Fibroblast of skin of abdomen (primary cell): ENCODE data around the gene BCL2.
A peak's percentile ranks its signal among the peaks of the same experiment; 100 is the strongest.
"Not testable (repeated sequence)": the region's sequence is repeated elsewhere in the genome, so short reads cannot be mapped to it uniquely, and the experiment has no call there.

ENCODE experiments used
- DNase-seq: peaks from one replicate; pipeline ENCODE4 v3.0.0-alpha.2; 2013

BCL2 gene

GRCh38 chr18:63257453-63257852 lies 62.1 kb downstream of the BCL2 start:
- no peak for DNase-seq

GRCh38 chr18:63255435-63255834 lies 64.1 kb downstream of the BCL2 start:
- no peak for DNase-seq

- DNase-seq: no peak
Measured at GRCh38 chr18:63254716-63255399, 64.7 kb downstream of the BCL2 start.

- DNase-seq: peak; percentile 58
Measured at GRCh38 chr18:63253428-63254372, 65.9 kb downstream of the BCL2 start.

- no peak for DNase-seq
Measured at GRCh38 chr18:63253014-63253413, 66.6 kb downstream of the BCL2 start.

GRCh38 chr18:63249771-63250170 lies 69.8 kb downstream of the BCL2 start:
- no peak for DNase-seq

GRCh38 chr18:63247926-63248325 lies 71.6 kb downstream of the BCL2 start:
- no peak for DNase-seq

- DNase-seq: no peak
Measured at GRCh38 chr18:63247506-63247905, 72.1 kb downstream of the BCL2 start.

GRCh38 chr18:63245600-63245999 lies 74.0 kb downstream of the BCL2 start:
- no peak for DNase-seq

- DNase-seq: no peak
Measured at GRCh38 chr18:63244607-63245006, 75.0 kb downstream of the BCL2 start.

- no peak for DNase-seq
Measured at GRCh38 chr18:63241760-63242159, 77.8 kb downstream of the BCL2 start.

GRCh38 chr18:63241317-63241712 lies 78.3 kb downstream of the BCL2 start:
- DNase-seq: no peak

- DNase-seq: no peak
Measured at GRCh38 chr18:63240531-63241316, 78.8 kb downstream of the BCL2 start.

GRCh38 chr18:63238693-63239075 lies 80.9 kb downstream of the BCL2 start:
- DNase-seq: no peak

GRCh38 chr18:63237881-63238692 lies 81.5 kb downstream of the BCL2 start:
- peak; percentile 86 for DNase-seq

GRCh38 chr18:63236921-63237846 lies 82.4 kb downstream of the BCL2 start:
- no peak for DNase-seq

- no peak for DNase-seq
Measured at GRCh38 chr18:63236406-63236805, 83.2 kb downstream of the BCL2 start.

- not testable (repeated sequence) for DNase-seq
Measured at GRCh38 chr18:63235920-63236319, 83.6 kb downstream of the BCL2 start.

- no peak for DNase-seq
Measured at GRCh38 chr18:63234841-63235240, 84.7 kb downstream of the BCL2 start.

- DNase-seq: no peak
Measured at GRCh38 chr18:63234432-63234831, 85.1 kb downstream of the BCL2 start.

- no peak for DNase-seq
Measured at GRCh38 chr18:63233334-63233733, 86.2 kb downstream of the BCL2 start.
